ENCODE measurements around the gene DACH2.

The DACH2 gene

GRCh38 chrX:86806786-86807185 is 658.5 kb downstream of the DACH2 start:
- no peak for DNase-seq

DNA sequence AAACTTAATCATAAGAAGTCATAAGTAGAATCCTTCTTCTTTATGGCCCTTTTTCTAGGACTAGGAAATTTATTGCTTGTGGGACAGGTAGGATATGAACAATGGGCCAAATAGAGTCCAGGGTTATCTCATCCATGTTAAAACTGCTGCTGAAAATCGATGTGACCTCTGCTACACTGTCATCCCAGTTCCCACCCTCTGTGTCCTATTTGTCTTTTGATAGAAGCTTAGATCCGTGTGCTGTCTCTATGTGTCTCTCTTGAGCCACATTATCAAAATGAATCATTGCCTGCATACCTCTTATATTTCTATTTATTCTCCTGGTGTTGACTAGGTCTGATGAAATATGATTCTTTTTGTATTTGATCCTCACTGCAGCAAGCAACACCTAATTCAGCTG is 661.4 kb downstream of the DACH2 start:
- no peak for DNase-seq

DNA sequence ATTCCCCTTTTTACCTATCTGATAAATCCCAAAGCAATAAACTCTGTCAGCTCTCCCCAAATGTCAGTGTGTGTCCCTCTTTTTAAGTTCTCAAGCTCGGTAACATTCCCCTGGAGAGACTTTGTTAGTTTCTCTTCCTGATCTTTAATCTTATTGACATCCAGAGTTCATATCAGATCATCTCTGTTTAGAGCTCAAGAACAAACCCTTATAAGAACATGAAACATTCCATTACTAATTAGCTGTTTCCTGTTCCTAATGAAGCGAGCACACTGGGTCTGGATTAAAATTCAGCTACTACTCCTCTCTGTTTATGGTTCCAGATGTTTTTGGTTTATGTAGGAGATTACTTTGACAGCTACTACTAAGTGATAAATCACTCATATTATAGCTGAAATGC is 681.5 kb downstream of the DACH2 start:
- no peak for DNase-seq

GRCh38 chrX:86830685-86831084 is 682.4 kb downstream of the DACH2 start:
- no peak for DNase-seq

GRCh38 chrX:86845101-86845500 is 696.9 kb downstream of the DACH2 start:
- no peak for DNase-seq
